H1 (cell line): ENCODE data around the gene TNPO2.

Source experiments
- EP300 ChIP-seq, 2 experiments: IDR thresholded peaks; 1 replicate in 1 of 2; 2 replicates in 1 of 2; pipeline ENCODE4 v1.6.1; 2011 to 2012; ENCODE audit warnings: low read depth in 2 of 2, low read length in 2 of 2, mild to moderate bottlenecking in 2 of 2, borderline replicate concordance in 1 of 2, inconsistent platforms in 1 of 2, moderate library complexity in 1 of 2
- RNF2 ChIP-seq: fragments of 200-900, 300-1000 bp; sonication (generic); IDR thresholded peaks from 2 replicates; pipeline ENCODE4 v1.7.1; 2016; ENCODE audit warnings: borderline replicate concordance, low read depth, mild to moderate bottlenecking, antibody characterized with exemption, low read length; ENCODE audit not compliant: poor library complexity, severe bottlenecking; ENCODE audit errors: missing control alignments
- SIX5 ChIP-seq: IDR thresholded peaks from 2 replicates; pipeline ENCODE4 v1.6.1; 2011; ENCODE audit warnings: mild to moderate bottlenecking, low read depth, low read length
- SP2 ChIP-seq: IDR thresholded peaks from 2 replicates; pipeline ENCODE4 v1.6.1; 2012; ENCODE audit warnings: mild to moderate bottlenecking, low read length, inconsistent platforms
- YY1 ChIP-seq: IDR thresholded peaks from 2 replicates; pipeline ENCODE4 v1.6.1; 2011; ENCODE audit warnings: low read depth, mild to moderate bottlenecking, low read length

- TF ChIP-seq EP300 (IDR thresholded peaks at IDR 0.05; ENCODE audit: borderline replicate concordance in 1 of 2, low read depth in 2 of 2, low read length in 2 of 2) (no peak), RNF2 (no peak), SP2 (no peak), SIX5 (no peak), YY1 (no peak)
Measured at GRCh38 chr19:12723381-12723640, 421 bp downstream of the TNPO2 start.
